Tibial nerve (tissue), 4 donors: Measurements from ENCODE around the gene HNRNPH1. TPM values are rescaled to one million over a fixed set of nuclear protein-coding genes. Genes with fewer than 3 reads are reported as not detected.

Experiments
- DNase-seq, 2 donors: peaks; one replicate each; pipeline ENCODE4 v3.0.0-alpha.2; 2019; ENCODE audit warnings: low spot score in 2 of 2
- H3K27ac ChIP-seq, 4 donors: fragments of 200-600 bp; sonication (generic) in 3 of 4; one replicate each; pipeline ENCODE4 v1.5.1; 2017 to 2019; ENCODE audit warnings: mild to moderate bottlenecking in 1 of 4
- H3K27me3 ChIP-seq, 2 donors: fragments of 200-600 bp; sonication (generic) in 1 of 2; one replicate each; pipeline versions ENCODE4 v1.5.1 to v1.6.0; 2017 to 2019
- H3K36me3 ChIP-seq, 3 donors: fragments of 200-600 bp; sonication (generic); one replicate each; pipeline ENCODE4 v1.5.1; 2018 to 2019
- H3K4me1 ChIP-seq, 4 donors: fragments of 200-600 bp; sonication (generic) in 3 of 4; one replicate each; pipeline ENCODE4 v1.5.1; 2017 to 2019
- H3K4me3 ChIP-seq, 4 donors: fragments of 200-600 bp; sonication (generic) in 3 of 4; one replicate each; pipeline ENCODE4 v1.5.1; 2017 to 2019; ENCODE audit warnings: mild to moderate bottlenecking in 1 of 4, moderate library complexity in 1 of 4
- H3K9me3 ChIP-seq, 4 donors: fragments of 200-600 bp; sonication (generic) in 3 of 4; one replicate each; pipeline ENCODE4 v1.5.1; 2017 to 2019
- CTCF ChIP-seq, 5 experiments: fragments of 200-600 bp in 3 of 5; fragments of 450-650 bp in 2 of 5; sonication (generic) in 3 of 5; IDR thresholded peaks; one replicate each; pipeline ENCODE4 v1.5.1; 2016 to 2019; ENCODE audit warnings: antibody characterized with exemption in 5 of 5, mild to moderate bottlenecking in 3 of 5, moderate library complexity in 2 of 5
- EP300 ChIP-seq, 2 donors: sonication (generic); formaldehyde crosslinking; IDR thresholded peaks; one replicate each; pipeline ENCODE4 v1.6.1; 2017; ENCODE audit warnings: antibody characterized with exemption in 2 of 2, mild to moderate bottlenecking in 1 of 2
- POLR2A ChIP-seq, 2 donors: fragments of 450-650 bp; IDR thresholded peaks; one replicate each; pipeline ENCODE4 v1.6.1; 2017; ENCODE audit warnings: antibody characterized with exemption in 2 of 2, mild to moderate bottlenecking in 2 of 2, moderate library complexity in 2 of 2
- WGBS, 2 donors: methylation state at CpG; one replicate each; pipeline ENCODE4 v1.1.5; 2018; 5-methylcytosine and 5-hydroxymethylcytosine counted together
- small RNA-seq: library from RNA; depleted of rRNA; stranded (forward); fragments of <200 nt; gene quantifications from one replicate; pipeline ENCODE3, GENCODE V24; 2016
- total RNA-seq, 4 donors: library from RNA; depleted of rRNA; stranded (reverse); fragments of >200 nt; gene quantifications; one replicate each; pipeline ENCODE4 v1.1.0, GENCODE V29; 2016

The HNRNPH1 gene
- total RNA-seq, 4 donors from 2014 or later, result 473 to 711 (median 678) TPM

GRCh38 chr5:179568721-179569120 lies 54.8 kb downstream of the HNRNPH1 start:
- Histone ChIP-seq H3K27ac (no peak overlapping the region), H3K9me3 (no peaks in the 10 kb centered on the region), H3K36me3 (peaks cover 0 to 96% (median 33%) of the 10 kb centered on the region in 3 donors), H3K27me3 (no peaks in the 10 kb centered on the region), H3K4me1 (no peaks in the 10 kb centered on the region), H3K4me3 (no peak overlapping the region)
- no peak for DNase-seq
- 58 to 60% methylated on average over 7 of the region's 7 CpGs for WGBS, 2 donors
- TF ChIP-seq CTCF (IDR thresholded peaks at IDR 0.05) (no peak), POLR2A (IDR thresholded peaks at IDR 0.05) (no peak), EP300 (IDR thresholded peaks at IDR 0.05) (no peak)

DNA sequence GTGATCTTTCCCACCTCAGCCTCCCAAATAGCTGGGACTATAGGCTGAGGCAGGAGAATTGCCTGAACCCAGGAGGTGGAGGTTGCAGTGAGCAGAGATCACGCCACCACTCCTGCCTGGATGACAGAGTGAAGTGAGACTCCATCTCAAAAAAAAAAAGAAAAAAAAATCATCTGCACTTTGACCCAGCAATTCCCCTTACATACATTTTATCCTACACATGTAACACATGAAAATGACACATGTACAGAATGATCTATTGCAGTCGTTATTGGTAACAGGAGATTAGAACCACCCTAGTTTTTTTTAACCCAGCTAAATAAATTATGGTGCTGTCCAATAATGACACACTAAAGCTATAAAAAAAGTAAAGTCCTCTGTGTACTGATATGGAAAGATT lies 58.9 kb downstream of the HNRNPH1 start:
- TF ChIP-seq CTCF (IDR thresholded peaks at IDR 0.05) (no peak), POLR2A (IDR thresholded peaks at IDR 0.05) (no peak), EP300 (IDR thresholded peaks at IDR 0.05) (no peak)
- WGBS, 2 donors, result 86 to 95% methylated on average over 2 of the region's 2 CpGs
- Histone ChIP-seq H3K27me3 (no peaks in the 10 kb centered on the region), H3K4me3 (no peak overlapping the region), H3K27ac (no peak overlapping the region), H3K36me3 (peaks cover 0 to 77% (median 15%) of the 10 kb centered on the region in 3 donors), H3K9me3 (no peaks in the 10 kb centered on the region), H3K4me1 (peaks cover 0 to 15% (median 5%) of the 10 kb centered on the region in 4 donors)
- DNase-seq, result no peak

Small RNA genes lying within 50 kb of the gene (small RNA-seq; reads per million reads assigned to genes)
- gene RF00017, result not detected

Other genes starting within 250 kb of the HNRNPH1 start
- gene RUFY1, start 73.1 kb downstream of the HNRNPH1 start, total RNA-seq, result 10 to 100 TPM; 56.6 to 76.3 (median 71.3) TPM
- gene CBY3, start 57.4 kb upstream of the HNRNPH1 start, total RNA-seq, result 1 to 10 TPM in 1 of 4 donors, not detected in 3; 1.2 TPM
- 100 to 1,000 TPM; 258 to 315 (median 272) TPM for gene CANX, start 75.3 kb upstream of the HNRNPH1 start, total RNA-seq
- gene MAML1, start 109.2 kb upstream of the HNRNPH1 start, total RNA-seq, result 10 to 100 TPM; 27.0 to 38.1 (median 31.9) TPM
- 10 to 100 TPM in 2 of 4 donors, 1 to 10 TPM in 2; 7.6 to 38.6 (median 18.4) TPM for gene LTC4S, start 170.3 kb upstream of the HNRNPH1 start, total RNA-seq
- gene MGAT4B, start 183.2 kb upstream of the HNRNPH1 start, total RNA-seq, result 100 to 1,000 TPM in 1 of 4 donors, 10 to 100 TPM in 3; 52.7 to 153 (median 91.0) TPM
- 100 to 1,000 TPM; 408 to 463 (median 452) TPM for gene SQSTM1, start 197.2 kb upstream of the HNRNPH1 start, total RNA-seq
- 10 to 100 TPM; 48.5 to 82.4 (median 63.2) TPM for gene MRNIP, start 235.1 kb upstream of the HNRNPH1 start, total RNA-seq